DOHH2 (cell line): ENCODE results near the gene HOXA13.

Experiments
- H3F3A ChIP-seq: fragments of 200-600 bp; sonication (generic), shearing (Covaris generic); 2 replicates; pipeline ENCODE4 v1.6.0; 2016; ENCODE audit warnings: antibody characterized with exemption, mild to moderate bottlenecking; ENCODE audit not compliant: control insufficient read depth, insufficient read depth
- H3K27ac ChIP-seq: fragments of 200-600 bp; sonication (generic); 2 replicates; pipeline ENCODE4 v1.5.1; 2014; ENCODE audit warnings: low read depth, mild to moderate bottlenecking, low read length, moderate library complexity
- H3K27me3 ChIP-seq: fragments of 200-600 bp; sonication (generic); 2 replicates; pipeline ENCODE4 v1.6.1; 2014; ENCODE audit warnings: mild to moderate bottlenecking, low read length, mixed read lengths; ENCODE audit not compliant: control insufficient read depth
- H3K36me3 ChIP-seq: fragments of 200-600 bp; sonication (generic); 2 replicates; pipeline ENCODE4 v1.6.1; 2014; ENCODE audit warnings: mild to moderate bottlenecking, low read length, moderate library complexity, mixed read lengths; ENCODE audit not compliant: control insufficient read depth
- H3K4me1 ChIP-seq: fragments of 200-600 bp; sonication (generic); 2 replicates; pipeline ENCODE4 v1.6.1; 2014; ENCODE audit warnings: mild to moderate bottlenecking, low read length, mixed read lengths; ENCODE audit not compliant: control insufficient read depth
- H3K4me2 ChIP-seq: fragments of 200-600 bp; sonication (generic); 2 replicates; pipeline ENCODE4 v1.6.0; 2014; ENCODE audit warnings: mild to moderate bottlenecking, low read length, moderate library complexity
- H3K4me3 ChIP-seq: fragments of 200-600 bp; sonication (generic); 2 replicates; pipeline ENCODE4 v1.5.1; 2014; ENCODE audit warnings: mild to moderate bottlenecking, low read length, mixed read lengths
- H3K79me2 ChIP-seq: fragments of 200-600 bp; sonication (generic); 2 replicates; pipeline ENCODE4 v1.6.1; 2014; ENCODE audit warnings: mild to moderate bottlenecking, low read length, mixed read lengths; ENCODE audit not compliant: control insufficient read depth
- H3K9me2 ChIP-seq: fragments of 200-600 bp; sonication (generic); replicated peaks from 2 replicates; pipeline ENCODE4 v1.6.1; 2014; ENCODE audit warnings: mild to moderate bottlenecking, low read length, mixed read lengths; ENCODE audit not compliant: control insufficient read depth
- H3K9me3 ChIP-seq: fragments of 200-600 bp; sonication (generic); 2 replicates; pipeline ENCODE4 v1.6.1; 2014; ENCODE audit warnings: antibody characterized with exemption, low read length, mixed read lengths; ENCODE audit not compliant: control insufficient read depth, insufficient read depth
- H4K20me1 ChIP-seq: fragments of 200-600 bp; sonication (generic); 2 replicates; pipeline ENCODE4 v1.6.0; 2014; ENCODE audit warnings: low read depth, mild to moderate bottlenecking, antibody characterized with exemption, low read length, moderate library complexity; ENCODE audit not compliant: control insufficient read depth, insufficient read depth
- EZH2phosphoT487 ChIP-seq: fragments of 200-600 bp; sonication (generic); IDR thresholded peaks from 2 replicates; pipeline ENCODE4 v1.6.1; 2017; ENCODE audit warnings: borderline replicate concordance, mild to moderate bottlenecking, antibody characterized with exemption, low read length, moderate library complexity, mixed read lengths
- TF ChIP-seq, protein P1 (sequence below): fragments of 200-600 bp; sonication (generic); IDR thresholded peaks from one replicate; pipeline ENCODE4 v1.5.1; 2014; ENCODE audit warnings: antibody characterized with exemption, mild to moderate bottlenecking, low read depth, low read length; ENCODE audit not compliant: poor library complexity, severe bottlenecking

Gene HOXA13

DNA sequence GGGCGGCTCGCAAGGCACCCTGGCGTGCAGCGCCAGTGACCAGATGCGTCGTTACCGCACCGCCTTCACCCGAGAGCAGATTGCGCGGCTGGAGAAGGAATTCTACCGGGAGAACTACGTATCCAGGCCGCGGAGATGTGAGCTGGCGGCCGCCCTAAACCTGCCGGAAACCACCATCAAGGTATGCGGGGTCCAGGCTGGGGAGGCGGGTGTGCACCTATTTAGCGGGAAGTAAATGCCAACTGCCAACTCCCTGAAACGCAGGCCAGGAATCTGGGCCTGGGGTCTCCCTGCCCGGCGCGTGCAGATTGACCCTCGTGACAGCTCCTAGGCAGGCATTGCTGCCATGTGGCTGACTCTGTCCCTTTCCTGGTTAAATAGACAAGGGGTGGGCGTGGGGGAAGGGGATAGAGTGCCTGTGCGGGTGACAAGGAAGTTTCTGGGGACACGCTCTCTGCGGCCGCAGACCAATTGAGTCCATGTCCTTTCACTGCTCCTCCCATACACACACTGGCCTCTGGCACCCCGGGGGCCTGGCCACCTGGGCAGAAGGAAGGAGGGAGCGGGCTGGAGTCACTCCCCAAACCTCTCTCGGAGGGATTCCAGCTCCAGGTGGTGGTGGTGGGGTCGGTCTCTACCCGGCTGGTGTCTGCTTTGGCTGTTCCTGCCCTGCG lies 45.4 kb upstream of the HOXA13 start:
- Histone ChIP-seq H3K9me3 (no peaks in the 10 kb centered on the region), H4K20me1 (no peaks in the 10 kb centered on the region), H3K9me2 (no peaks in the 10 kb centered on the region), H3K27ac (no peak overlapping the region), H3K79me2 (no peaks in the 10 kb centered on the region), H3K4me3 (no peak overlapping the region), H3K4me1 (no peaks in the 10 kb centered on the region), H3F3A (no peaks in the 10 kb centered on the region), H3K27me3 (peaks cover 61% of the 10 kb centered on the region), H3K36me3 (no peaks in the 10 kb centered on the region), H3K4me2 (no peak overlapping the region)
- TF ChIP-seq, protein P1, sequence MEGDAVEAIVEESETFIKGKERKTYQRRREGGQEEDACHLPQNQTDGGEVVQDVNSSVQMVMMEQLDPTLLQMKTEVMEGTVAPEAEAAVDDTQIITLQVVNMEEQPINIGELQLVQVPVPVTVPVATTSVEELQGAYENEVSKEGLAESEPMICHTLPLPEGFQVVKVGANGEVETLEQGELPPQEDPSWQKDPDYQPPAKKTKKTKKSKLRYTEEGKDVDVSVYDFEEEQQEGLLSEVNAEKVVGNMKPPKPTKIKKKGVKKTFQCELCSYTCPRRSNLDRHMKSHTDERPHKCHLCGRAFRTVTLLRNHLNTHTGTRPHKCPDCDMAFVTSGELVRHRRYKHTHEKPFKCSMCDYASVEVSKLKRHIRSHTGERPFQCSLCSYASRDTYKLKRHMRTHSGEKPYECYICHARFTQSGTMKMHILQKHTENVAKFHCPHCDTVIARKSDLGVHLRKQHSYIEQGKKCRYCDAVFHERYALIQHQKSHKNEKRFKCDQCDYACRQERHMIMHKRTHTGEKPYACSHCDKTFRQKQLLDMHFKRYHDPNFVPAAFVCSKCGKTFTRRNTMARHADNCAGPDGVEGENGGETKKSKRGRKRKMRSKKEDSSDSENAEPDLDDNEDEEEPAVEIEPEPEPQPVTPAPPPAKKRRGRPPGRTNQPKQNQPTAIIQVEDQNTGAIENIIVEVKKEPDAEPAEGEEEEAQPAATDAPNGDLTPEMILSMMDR = no peak
- no peak for TF ChIP-seq EZH2phosphoT487

DNA sequence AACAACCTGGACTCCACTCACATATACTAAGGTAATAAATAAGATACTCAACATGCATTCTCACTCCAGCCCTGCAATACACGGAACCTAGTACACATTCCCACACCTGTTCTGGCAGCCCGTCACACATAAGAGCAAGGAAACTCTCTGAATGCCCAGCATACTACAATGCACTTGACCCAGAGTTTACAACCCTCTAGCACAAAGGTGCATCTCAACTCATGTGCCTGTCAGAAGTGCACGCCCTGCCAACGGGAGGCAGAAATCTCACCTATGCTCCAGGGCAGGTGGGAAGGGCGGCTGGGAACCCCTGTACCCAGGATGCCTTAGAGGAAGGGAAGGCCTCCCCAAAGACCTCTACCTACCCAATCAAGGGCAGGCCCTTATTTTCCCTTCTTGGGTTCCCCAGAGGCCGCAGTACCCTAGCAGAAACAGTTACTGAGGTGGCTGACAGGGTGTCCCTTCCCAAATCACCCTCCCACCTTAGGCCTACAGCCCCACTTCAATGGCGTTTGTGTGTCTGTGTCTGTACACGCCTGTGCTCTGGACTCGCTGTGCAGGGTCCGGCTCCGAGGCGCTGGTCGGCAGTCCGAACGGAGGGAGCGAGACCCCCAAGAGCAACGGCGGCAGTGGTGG lies 44.7 kb upstream of the HOXA13 start:
- Histone ChIP-seq H3K9me2 (no peaks in the 10 kb centered on the region), H3K4me2 (no peak overlapping the region), H3K79me2 (no peaks in the 10 kb centered on the region), H3K36me3 (no peaks in the 10 kb centered on the region), H3K27me3 (peaks cover 54% of the 10 kb centered on the region), H3K27ac (no peak overlapping the region), H3K4me1 (no peaks in the 10 kb centered on the region), H4K20me1 (no peaks in the 10 kb centered on the region), H3K9me3 (no peaks in the 10 kb centered on the region), H3K4me3 (no peak overlapping the region), H3F3A (no peaks in the 10 kb centered on the region)
- TF ChIP-seq, protein P1 = no peak
- no peak for TF ChIP-seq EZH2phosphoT487

DNA sequence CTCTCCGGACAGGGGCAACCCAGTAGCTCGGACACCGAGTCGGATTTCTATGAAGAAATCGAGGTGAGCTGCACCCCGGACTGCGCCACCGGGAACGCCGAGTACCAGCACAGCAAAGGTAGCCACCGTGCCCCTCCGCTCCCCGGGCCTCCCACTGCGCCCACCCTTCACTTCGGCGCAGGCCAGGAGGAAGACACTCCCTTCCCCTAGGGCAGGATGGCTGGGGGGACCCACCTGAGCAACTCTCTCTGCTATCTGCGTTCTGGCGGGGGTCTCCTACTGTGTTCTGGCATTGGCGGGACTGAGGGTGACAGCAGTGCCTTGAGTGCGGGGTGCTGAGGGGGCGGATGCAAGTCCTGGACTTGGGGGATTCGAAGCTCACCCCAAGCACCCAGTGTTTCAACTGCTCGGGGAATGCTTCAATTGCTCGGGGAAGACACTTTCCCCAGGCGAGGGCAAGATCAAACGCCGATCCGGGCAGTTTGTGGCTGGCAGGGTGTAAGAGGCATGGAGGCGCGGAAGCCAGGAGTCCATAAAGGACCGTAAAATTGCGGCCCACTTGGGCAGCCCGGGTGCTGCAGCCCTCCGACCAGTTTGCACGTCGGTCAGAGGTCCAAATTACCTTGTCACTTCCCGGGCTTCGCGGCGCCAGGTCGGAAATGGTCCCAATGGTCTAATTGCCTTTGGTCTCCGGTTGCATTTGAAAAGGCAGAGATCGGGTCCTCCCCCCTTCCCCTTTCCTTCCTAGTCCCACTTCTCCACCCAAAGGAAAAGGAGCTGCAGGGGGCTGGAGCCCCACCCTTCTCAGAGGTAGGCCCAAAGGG lies 43.7 kb upstream of the HOXA13 start:
- H3K4me1 ChIP-seq = no peaks in the 10 kb centered on the region
- no peak overlapping the region for H3K27ac ChIP-seq
- no peaks in the 10 kb centered on the region for H3K79me2 ChIP-seq
- H3K4me2 ChIP-seq = no peak overlapping the region
- TF ChIP-seq, protein P1 = no peak
- TF ChIP-seq EZH2phosphoT487 = no peak
- H4K20me1 ChIP-seq = no peaks in the 10 kb centered on the region
- no peaks in the 10 kb centered on the region for H3F3A ChIP-seq
- no peak overlapping the region for H3K4me3 ChIP-seq
- H3K9me2 ChIP-seq = no peaks in the 10 kb centered on the region
- H3K36me3 ChIP-seq = no peaks in the 10 kb centered on the region
- peaks cover 44% of the 10 kb centered on the region for H3K27me3 ChIP-seq
- H3K9me3 ChIP-seq = no peaks in the 10 kb centered on the region
